ENCODE data around the gene GHRL. TPM values are rescaled to one million over a fixed set of nuclear protein-coding genes. Genes with fewer than 3 reads are reported as not detected.

The GHRL gene
- total and polyA plus RNA-seq, 2 of the 4 experiments (the other 2 are of a cell fraction): 0.27 TPM; not detected in 1

DNA sequence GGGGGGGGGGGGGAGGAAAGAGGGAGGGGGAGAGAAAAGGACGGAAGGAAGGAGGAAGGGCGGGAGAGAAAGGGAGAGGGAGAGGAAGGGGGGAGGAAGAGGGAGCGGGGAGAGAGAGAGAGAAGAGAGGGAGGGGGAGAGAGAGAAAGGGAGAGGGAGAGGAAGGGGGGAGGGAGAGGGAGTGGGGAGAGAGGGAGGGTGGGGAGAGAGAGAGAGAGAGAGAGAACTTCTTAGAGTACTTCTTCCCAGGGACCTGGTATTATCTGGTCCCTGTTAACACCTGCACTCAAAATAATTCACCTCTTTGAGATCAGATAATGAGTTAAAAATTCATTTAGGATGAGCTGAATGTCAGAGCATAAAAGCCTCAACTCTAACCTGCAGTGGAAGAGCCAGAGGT is 27.1 kb upstream of the GHRL start:
- ChIA-PET CTCF (interaction anchor here (1.6 kb wide), 1 partner anchor 419 kb away, joined by 7 read pairs; no protein-coding TSS in a partner anchor), POLR2A (ENCODE audit: unreplicated experiment) (no interaction called here)
- DNase-seq (peak; percentile 12), ATAC-seq (ENCODE audit: low read depth) (no peak)
- intact Hi-C loops (cut with micrococcal nuclease) (no loop called here), dilution Hi-C loops (cut with HindIII; ENCODE audit: low sequenced_read_pairs, unreplicated experiment) (no loop called here), in situ Hi-C loops (cut with MboI; ENCODE audit: low sequenced_read_pairs) (no loop called here)
- Histone ChIP-seq H2AK9ac (replicated peaks; ENCODE audit: low read depth, low read length, poor library complexity) (peak overlapping the region; percentile 100), H4K8ac (ENCODE audit: low read depth in 2 of 2, low read length in 2 of 2) (peak overlapping the region; percentile 96 to 99; a peak in 2 of 4 replicates), H3K4me1 (ENCODE audit: control insufficient read depth, insufficient read depth, low read length) (peaks cover 4% of the 10 kb centered on the region; the same call in 1 of the 2 replicates), H3K4ac (ENCODE audit: low read depth, low read length) (peak overlapping the region; percentile 99), H3K36me3 (ENCODE audit: control insufficient read depth, insufficient read depth, low read length) (peaks cover 33% of the 10 kb centered on the region), H3K23ac (ENCODE audit: low read depth, low read length) (peak overlapping the region; percentile 98), H2AK5ac (ENCODE audit: low read depth, low read length) (peak overlapping the region; percentile 99; the same call in 1 of the 2 replicates), H2BK15ac (ENCODE audit: low read depth, low read length) (no peak overlapping the region), H2BK20ac (ENCODE audit: low read depth, low read length) (no peak overlapping the region), H3K56ac (ENCODE audit: extremely low read depth, insufficient read depth, low read length) (peak overlapping the region; percentile 96; the same call in 1 of the 2 replicates), H3K9ac (ENCODE audit: low read depth, low read length) (peak overlapping the region; percentile 90), H2BK5ac (ENCODE audit: low read depth, low read length, poor library complexity, severe bottlenecking) (peak overlapping the region; percentile 78), H3K4me2 (ENCODE audit: low read depth, low read length) (peak overlapping the region; percentile 95), H4K5ac (ENCODE audit: low read depth, low read length) (peak overlapping the region; percentile 78; the same call in 1 of the 2 replicates), H3K4me3 (ENCODE audit: insufficient read depth, low read depth, low read length) (peak overlapping the region; percentile 75), H3K27ac (ENCODE audit: insufficient read depth, low read length) (no peak overlapping the region), H2BK120ac (ENCODE audit: low read depth, low read length) (no peak overlapping the region), H4K91ac (ENCODE audit: insufficient read depth, low read depth, low read length) (peak overlapping the region; percentile 97; the same call in 1 of the 2 replicates), H3K9me1 (ENCODE audit: insufficient read depth, low read length) (peaks cover 13% of the 10 kb centered on the region), H3K14ac (replicated peaks; ENCODE audit: low read depth, low read length) (peak overlapping the region; percentile 99), H2AFZ (replicated peaks; ENCODE audit: low read length, poor library complexity) (no peak overlapping the region), H3K18ac (ENCODE audit: low read depth, low read length) (no peak overlapping the region), H3K27me3 (ENCODE audit: control insufficient read depth, insufficient read depth, low read length) (peaks cover 7% of the 10 kb centered on the region), H3K79me1 (ENCODE audit: low read depth in 1 of 2, low read length in 2 of 2) (peaks cover 29 to 56% of the 10 kb centered on the region in 2 experiments), H3K9me3 (ENCODE audit: control insufficient read depth, insufficient read depth, low read length) (no peaks in the 10 kb centered on the region), H4K20me1 (ENCODE audit: insufficient read depth, low read length) (peaks cover 46% of the 10 kb centered on the region)
- WGBS, 2 experiments (ENCODE audit: extremely low coverage in 2 of 2, insufficient read length in 1 of 2): no CpG with 5 or more reads among the region's 3 CpGs
- no TSS peak for BruUV-seq (replicated peaks)
- TF ChIP-seq NFE2L2 (IDR thresholded peaks at IDR 0.05; ENCODE audit: low read depth, low read length): no peak
- no peak for TF ChIP-seq SMC3 (IDR thresholded peaks at IDR 0.05; ENCODE audit: low read depth, low read length)
- no peak for TF ChIP-seq BHLHE40 (IDR thresholded peaks at IDR 0.05; ENCODE audit: low read depth, low read length)
- TF ChIP-seq, protein P1, sequence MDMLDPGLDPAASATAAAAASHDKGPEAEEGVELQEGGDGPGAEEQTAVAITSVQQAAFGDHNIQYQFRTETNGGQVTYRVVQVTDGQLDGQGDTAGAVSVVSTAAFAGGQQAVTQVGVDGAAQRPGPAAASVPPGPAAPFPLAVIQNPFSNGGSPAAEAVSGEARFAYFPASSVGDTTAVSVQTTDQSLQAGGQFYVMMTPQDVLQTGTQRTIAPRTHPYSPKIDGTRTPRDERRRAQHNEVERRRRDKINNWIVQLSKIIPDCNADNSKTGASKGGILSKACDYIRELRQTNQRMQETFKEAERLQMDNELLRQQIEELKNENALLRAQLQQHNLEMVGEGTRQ (IDR thresholded peaks at IDR 0.05; ENCODE audit: low read depth, low read length): no peak
- no peak for TF ChIP-seq MAFK (IDR thresholded peaks at IDR 0.05; ENCODE audit: low read depth, low read length)

Data from IMR-90 (cell line).